Motor neuron (in vitro differentiated cells): ENCODE data around the gene VPS33A. TPM values are rescaled to one million over a fixed set of nuclear protein-coding genes. Genes with fewer than 3 reads are reported as not detected.

Source experiments
- ATAC-seq, 8 experiments: fragments of 200-7000 bp; cut with Tn5 transposase; replicated peaks in 6 of 8; 2 replicates each; pipeline ENCODE4 v1.8.0; 2021; ENCODE audit warnings: mild to moderate bottlenecking in 8 of 8, moderate library complexity in 8 of 8
- H3K27ac ChIP-seq, 2 donors: fragments of 250-450 bp; sonication (Bioruptor Pico); 2 replicates each; pipeline ENCODE4 v1.9.0; 2021; ENCODE audit warnings: antibody characterized with exemption in 2 of 2, mild to moderate bottlenecking in 2 of 2, moderate library complexity in 1 of 2
- H3K4me1 ChIP-seq, 2 donors: fragments of 250-450 bp; sonication (Bioruptor Pico); replicated peaks in 1 of 2; 2 replicates each; pipeline ENCODE4 v1.6.1; 2021; ENCODE audit warnings: antibody characterized with exemption in 2 of 2, mild to moderate bottlenecking in 2 of 2, moderate library complexity in 1 of 2
- H3K4me3 ChIP-seq, 5 donors: fragments of 250-450 bp; sonication (Bioruptor Pico); 2 replicates each; pipeline ENCODE4 v1.9.0; 2021; ENCODE audit warnings: antibody characterized with exemption in 5 of 5, mild to moderate bottlenecking in 5 of 5, moderate library complexity in 4 of 5
- WGBS, 10 experiments: fragments of 450-650 bp; shearing (Covaris generic); methylation state at CpG; one replicate each; pipeline ENCODE4 v1.0.0; 2022; 5-methylcytosine and 5-hydroxymethylcytosine counted together
- in situ Hi-C, 9 experiments: fragments of 400-800 bp; cut with MboI; loops; one replicate each; pipeline ENCODE4 v1.15.0; 2021; ENCODE audit warnings: low sequenced_read_pairs in 9 of 9, low pct_unique_long_range_greater_than_20kb in 2 of 9; ENCODE audit not compliant: unreplicated experiment in 9 of 9
- total RNA-seq, 8 experiments: library from RNA; unstranded; fragments of 300-600 nt; gene quantifications; 2 replicates each; pipeline versions ENCODE4 v1.2.3 to v1.2.4, GENCODE V29; 2022

VPS33A gene
- total RNA-seq, 8 experiments from 2014 or later, result 13.7 to 38.2 (median 24.0) TPM

DNA sequence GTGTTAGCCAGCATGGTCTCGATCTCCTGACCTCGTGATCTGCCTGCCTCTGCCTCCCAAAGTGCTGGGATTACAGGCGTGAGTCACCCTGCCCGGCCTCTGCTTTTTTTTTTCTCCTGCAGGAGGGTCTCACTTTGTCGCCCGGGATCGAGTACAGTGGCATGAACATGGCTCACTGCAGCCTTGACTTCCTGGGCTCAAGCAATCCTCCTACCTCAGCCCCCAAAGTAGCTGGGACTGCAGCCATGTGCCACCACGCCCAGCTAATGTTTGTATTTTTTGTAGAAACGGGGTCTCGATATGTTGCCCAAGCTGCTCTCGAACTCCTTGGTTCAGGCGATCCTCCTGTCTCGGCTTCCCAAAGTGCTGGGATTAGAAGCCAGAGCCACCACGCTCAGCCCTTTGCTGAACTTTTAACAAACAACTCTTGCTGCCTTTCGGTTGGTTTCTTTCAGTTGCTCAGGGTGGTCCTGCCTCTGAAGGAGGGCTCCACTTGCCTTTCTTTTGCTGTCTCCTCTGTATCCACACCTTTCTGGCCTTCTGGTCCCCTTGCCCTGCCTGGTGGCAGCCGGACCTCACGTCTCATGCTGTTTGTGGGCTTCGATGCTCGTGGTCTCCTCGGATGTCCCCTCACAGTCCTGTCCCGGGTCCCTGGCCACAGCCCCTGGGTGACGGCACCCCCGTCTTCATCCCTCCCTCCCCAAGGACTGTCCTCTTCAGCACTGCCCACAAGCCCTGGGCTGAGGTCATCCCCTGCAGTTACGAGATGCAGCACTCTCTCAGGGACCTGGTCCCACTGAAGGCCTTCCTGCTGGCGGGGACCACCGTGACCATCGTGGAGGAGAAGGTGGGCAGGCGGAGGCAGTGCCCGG lies 66.6 kb downstream of the VPS33A start:
- in situ Hi-C loops, result no loop called here
- H3K4me1 ChIP-seq, result no peaks in the 10 kb centered on the region
- ATAC-seq, result no peak
- no peak overlapping the region for H3K27ac ChIP-seq
- WGBS, 10 experiments, result 74 to 100% (median 82%) methylated on average over 2 to 11 of the region's 29 CpGs; no CpG with 5 or more reads in 1 of the 10 experiments
- no peak overlapping the region for H3K4me3 ChIP-seq

DNA sequence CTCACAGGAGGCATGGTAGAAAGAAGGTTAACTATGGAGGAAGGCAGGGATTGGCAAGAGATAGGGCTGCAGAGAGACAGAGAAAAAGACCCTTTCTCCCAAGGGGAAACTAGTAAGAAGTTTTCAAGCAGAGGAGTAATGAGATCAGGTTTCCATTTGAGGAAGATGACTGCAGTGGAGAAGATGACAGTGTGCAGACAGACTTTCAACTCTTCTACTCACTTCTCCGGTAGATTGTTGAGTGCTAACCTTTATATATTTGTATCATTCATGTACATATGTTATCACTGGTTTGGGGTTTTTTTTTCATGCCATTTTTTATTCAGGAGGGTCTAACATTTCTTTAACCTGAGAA lies 68.7 kb downstream of the VPS33A start:
- no peak overlapping the region for H3K27ac ChIP-seq
- ATAC-seq, result no peak
- H3K4me3 ChIP-seq, result no peak overlapping the region
- in situ Hi-C loops, result no loop called here
- H3K4me1 ChIP-seq, result no peaks in the 10 kb centered on the region
- WGBS, 10 experiments, result 43 to 100% (median 89%) methylated on average over 1 of the region's 1 CpG; no CpG with 5 or more reads in 5 of the 10 experiments

DNA sequence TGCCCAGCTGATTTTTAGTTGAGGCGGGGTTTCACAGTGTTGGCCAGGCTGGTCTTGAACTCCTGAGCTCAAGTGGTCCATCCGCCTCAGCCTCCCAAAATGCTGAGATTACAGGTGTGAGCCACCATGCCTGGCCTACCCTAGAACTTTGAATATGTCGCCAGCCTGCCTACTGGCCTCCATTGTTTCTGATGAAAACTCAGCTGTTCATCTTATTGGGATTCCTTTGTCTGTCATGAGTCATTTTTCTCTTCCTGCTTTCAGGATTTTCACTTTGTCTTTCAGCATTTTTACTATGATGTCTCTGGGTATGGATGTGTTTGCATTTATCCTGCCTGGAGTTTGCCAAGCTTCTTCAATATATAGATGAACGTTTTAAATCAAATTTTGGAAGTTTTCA lies 70.9 kb downstream of the VPS33A start:
- no peak for ATAC-seq
- no peaks in the 10 kb centered on the region for H3K4me1 ChIP-seq
- H3K4me3 ChIP-seq, result no peak overlapping the region
- WGBS, 10 experiments, result 46 to 100% (median 85%) methylated on average over 1 to 4 of the region's 4 CpGs; no CpG with 5 or more reads in 1 of the 10 experiments
- in situ Hi-C loops, result no loop called here
- H3K27ac ChIP-seq, result no peak overlapping the region

DNA sequence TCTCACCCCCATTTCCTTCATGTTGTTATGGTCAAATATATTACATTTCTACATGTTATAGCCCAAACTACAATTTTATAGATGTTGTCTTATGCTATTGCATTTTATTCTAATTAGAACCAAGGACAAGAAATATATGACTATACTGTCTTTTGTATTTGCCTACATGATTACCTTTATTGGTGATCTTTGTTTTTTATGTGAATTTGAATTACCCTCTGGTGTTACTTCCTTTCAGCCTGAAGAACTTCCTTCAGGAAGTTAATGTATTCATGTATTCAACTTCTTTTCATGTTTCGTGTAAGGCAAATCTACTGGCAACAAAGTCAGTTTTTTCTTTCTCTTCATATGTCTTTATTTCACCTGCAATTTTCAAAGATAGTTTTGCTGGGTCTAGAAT lies 71.5 kb downstream of the VPS33A start:
- in situ Hi-C loops, result no loop called here
- Histone ChIP-seq H3K27ac (no peak overlapping the region), H3K4me3 (no peak overlapping the region), H3K4me1 (no peaks in the 10 kb centered on the region)
- 53 to 100% (median 72%) methylated on average over 1 of the region's 1 CpG; no CpG with 5 or more reads in 2 of the 10 experiments for WGBS, 10 experiments
- no peak for ATAC-seq

DNA sequence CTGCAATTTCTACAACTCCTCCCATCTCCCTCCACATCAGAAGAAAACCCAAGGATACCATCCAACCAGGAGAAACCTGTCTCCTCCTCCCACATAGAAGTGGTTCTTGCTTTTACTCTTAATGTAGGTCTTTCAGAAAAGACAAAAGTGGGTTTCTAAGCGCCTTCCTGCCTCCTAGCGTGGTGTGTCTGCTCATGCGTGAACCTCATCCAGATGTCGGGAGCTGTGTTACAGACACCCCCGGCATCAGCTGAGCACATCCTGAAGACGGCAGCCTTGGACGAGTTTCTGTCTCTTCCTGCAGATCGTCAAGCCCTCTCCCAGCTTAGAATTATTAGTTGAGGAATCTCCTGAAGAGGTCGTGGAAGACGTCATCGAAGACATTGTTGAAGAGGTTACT lies 73.9 kb downstream of the VPS33A start:
- H3K4me1 ChIP-seq, result no peaks in the 10 kb centered on the region
- no peak overlapping the region for H3K4me3 ChIP-seq
- no peak overlapping the region for H3K27ac ChIP-seq
- no peak for ATAC-seq
- in situ Hi-C loops, result no loop called here
- WGBS, 10 experiments, result 0 to 93% (median 76%) methylated on average over 2 to 10 of the region's 11 CpGs; no CpG with 5 or more reads in 2 of the 10 experiments

DNA sequence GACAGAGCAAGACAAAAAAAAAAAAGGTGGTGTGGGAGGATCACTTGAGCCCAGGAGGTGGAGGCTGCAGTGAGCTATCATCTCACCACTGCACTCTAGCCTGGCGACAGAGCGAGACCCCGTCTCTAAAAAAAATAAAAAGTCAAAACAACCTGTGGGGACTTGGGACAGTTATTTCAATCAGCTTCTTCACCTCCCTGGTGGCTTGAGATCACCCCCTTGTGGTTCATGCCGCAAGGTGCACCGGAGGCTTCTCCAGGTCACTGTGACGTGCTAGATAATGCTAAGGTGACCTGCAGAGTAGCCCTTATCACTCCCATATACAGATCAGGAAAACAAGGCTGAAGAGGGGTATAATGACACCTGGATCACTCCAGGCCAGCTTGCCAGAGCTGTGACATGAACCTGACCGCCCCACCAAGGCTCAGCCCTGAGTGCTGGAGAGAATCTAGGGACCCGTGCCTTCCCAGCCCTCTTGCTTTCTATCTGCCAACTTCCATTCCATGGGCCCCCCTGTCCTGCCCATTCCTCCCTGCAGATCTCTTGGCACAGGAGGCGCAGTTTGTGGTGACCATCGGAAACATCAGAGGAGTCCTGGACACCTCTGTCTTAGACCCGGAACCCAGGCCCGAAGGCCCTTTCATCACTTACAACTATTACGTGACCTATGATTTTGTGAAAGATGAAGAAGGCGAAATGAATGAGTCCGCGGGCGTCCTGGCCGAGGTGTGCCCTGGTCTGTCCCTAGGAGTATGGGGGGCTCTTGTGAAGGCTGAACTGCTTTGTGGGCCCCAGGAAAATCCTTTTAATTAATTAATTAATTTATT lies 75.2 kb downstream of the VPS33A start:
- peak in 7 of 8 experiments; percentile 27 to 98 (median 66) for ATAC-seq
- no peak overlapping the region for H3K4me3 ChIP-seq
- H3K27ac ChIP-seq, result no peak overlapping the region
- in situ Hi-C loops, result no loop called here
- no peaks in the 10 kb centered on the region for H3K4me1 ChIP-seq
- 18 to 100% (median 55%) methylated on average over 1 to 9 of the region's 18 CpGs; no CpG with 5 or more reads in 2 of the 10 experiments for WGBS, 10 experiments

DNA sequence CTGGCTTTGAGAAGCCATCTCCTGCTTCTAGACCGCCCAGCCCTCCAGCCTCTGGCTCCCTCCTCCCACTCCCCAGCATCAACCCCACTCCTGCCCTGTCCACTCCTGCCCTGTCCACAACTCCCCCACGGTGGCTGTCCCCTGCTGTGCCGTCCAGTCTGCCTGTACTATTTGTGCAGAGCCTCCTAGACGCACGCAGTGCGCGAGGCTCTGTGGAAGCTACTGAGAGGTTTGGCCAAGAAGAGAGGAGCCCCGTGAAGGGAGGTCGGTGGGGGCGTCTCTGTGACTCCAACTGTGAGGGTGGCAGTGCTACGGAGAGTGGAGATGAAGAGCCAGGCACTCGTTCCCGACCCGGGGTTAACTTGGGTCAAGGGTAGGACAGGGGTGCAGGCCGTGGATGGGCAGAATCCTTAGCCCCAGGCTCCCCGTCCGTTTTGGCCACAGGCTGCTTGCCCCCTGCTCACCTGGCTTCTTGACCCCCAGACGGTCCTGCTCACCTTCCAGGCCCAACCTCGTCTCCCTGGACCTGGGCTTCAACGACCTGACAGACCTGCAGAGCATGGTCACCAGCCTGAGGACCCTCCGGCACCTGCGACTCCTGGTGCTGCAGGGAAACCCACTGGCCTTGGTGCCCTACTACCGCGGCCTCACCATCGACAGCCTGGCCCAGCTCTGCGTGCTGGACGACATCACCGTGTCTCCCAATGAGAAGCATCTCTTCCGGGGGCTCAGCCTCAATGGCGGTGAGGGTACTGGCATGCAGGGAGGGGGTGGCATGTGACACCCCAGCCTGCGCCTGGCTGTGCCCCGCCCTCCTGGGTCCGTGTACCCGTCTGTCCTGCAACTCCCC lies 76.4 kb downstream of the VPS33A start:
- no peak overlapping the region for H3K4me3 ChIP-seq
- ATAC-seq, result no peak
- in situ Hi-C loops, result no loop called here
- WGBS, 10 experiments, result 0 to 100% (median 84%) methylated on average over 1 to 7 of the region's 34 CpGs; no CpG with 5 or more reads in 4 of the 10 experiments
- H3K27ac ChIP-seq, result no peak overlapping the region
- H3K4me1 ChIP-seq, result no peaks in the 10 kb centered on the region

DNA sequence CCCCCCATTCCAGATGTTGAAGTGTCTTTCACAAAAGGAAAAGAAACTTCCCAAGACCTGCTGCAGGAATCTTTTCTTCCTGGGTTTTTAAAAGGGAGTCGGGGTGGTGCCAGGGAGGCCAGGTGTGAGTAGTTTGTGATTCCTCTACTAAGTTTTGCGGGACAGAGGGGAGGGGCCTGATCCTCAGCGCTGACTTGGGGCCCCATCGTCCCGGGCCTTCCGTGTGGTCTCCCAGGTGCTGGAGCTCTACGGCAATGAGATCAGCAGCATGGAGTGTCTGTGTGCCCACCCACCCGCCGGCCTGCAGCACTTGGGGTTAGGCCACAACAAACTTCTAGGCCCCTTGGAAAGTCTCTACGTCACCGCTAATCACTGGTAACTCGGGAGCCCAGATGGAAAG lies 78.8 kb downstream of the VPS33A start:
- peaks cover 0 to 3% of the 10 kb centered on the region in 2 donors for H3K4me1 ChIP-seq
- in situ Hi-C loops, result no loop called here
- H3K4me3 ChIP-seq, result no peak overlapping the region
- no peak for ATAC-seq
- 33 to 93% (median 72%) methylated on average over 1 to 12 of the region's 12 CpGs; no CpG with 5 or more reads in 4 of the 10 experiments for WGBS, 10 experiments
- H3K27ac ChIP-seq, result no peak overlapping the region

DNA sequence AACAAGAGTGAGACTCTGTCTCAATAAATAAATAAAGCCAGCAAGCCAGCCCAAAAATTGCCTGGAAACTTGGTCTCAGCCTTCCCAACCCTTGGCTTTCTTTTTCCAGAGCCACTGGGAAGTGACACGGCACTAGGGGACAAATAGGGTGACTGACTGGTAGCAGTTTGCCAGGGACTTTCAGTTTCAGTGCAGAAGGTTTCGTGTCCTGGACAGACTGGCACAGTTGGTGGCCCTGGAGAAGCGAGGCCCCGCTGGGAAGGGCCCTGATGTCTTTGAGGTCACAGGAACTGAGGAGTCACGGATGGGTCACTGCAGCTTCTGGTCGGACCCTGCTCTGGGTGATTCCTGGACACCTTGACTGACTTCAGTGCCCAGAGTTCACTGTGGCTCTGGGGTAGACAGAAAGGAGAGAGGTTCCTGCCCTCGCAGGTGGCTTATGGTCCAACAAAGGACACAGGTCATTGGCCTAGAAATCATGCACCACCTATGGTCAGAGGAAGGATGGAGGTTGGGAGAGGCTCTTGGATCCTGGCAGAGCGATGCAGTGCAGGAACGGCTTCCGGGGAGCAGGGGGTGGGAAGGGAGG lies 80.7 kb downstream of the VPS33A start:
- Histone ChIP-seq H3K27ac (no peak overlapping the region), H3K4me3 (no peak overlapping the region), H3K4me1 (peaks cover 0 to 3% of the 10 kb centered on the region in 2 donors)
- 50 to 100% (median 76%) methylated on average over 1 to 3 of the region's 10 CpGs; no CpG with 5 or more reads in 3 of the 10 experiments for WGBS, 10 experiments
- no peak for ATAC-seq
- in situ Hi-C loops, result no loop called here

DNA sequence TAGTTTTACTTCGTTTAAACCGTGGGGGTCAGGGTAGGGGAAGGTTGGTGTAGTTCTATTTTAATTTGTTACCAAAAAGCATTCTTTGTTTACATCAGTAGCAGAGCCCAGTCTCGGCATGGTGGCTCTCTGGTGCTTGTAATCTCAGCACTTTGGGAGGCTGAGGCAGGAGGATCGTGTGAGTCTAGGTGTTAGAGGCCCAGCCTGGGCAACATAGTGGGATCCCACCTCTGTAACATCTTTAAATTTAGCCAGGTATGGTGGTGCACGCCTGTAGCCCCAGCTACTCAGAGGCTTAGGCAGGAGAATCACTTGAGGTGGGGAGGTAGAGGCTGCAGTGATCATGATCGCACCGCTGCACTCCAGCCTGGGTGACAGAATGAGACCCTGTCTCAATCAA lies 81.2 kb downstream of the VPS33A start:
- Histone ChIP-seq H3K4me3 (no peak overlapping the region), H3K27ac (no peak overlapping the region), H3K4me1 (peaks cover 0 to 3% of the 10 kb centered on the region in 2 donors)
- 34 to 100% (median 80%) methylated on average over 1 to 6 of the region's 7 CpGs; no CpG with 5 or more reads in 2 of the 10 experiments for WGBS, 10 experiments
- no peak for ATAC-seq
- in situ Hi-C loops, result no loop called here

DNA sequence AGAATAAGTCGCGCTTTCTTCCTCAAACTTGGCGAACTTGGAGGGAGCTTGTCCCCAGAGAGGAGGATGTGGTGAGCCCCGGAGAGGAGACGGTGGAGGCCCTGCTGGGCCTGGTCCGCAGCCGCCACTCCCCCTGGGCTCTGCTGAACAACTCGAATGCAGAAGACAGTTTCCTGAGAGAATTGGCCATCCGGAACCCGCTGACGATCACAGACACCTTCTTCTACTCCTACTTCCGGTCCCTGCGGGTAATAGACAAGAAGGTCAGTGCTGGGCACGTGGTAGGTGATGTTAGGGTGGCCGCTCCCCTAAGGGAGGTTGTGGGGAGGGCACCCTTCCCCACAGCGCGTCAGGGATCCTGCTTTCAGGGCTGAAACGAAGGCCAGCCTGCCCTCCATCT lies 81.8 kb downstream of the VPS33A start:
- WGBS, 10 experiments, result 79 to 100% (median 90%) methylated on average over 1 to 7 of the region's 18 CpGs; no CpG with 5 or more reads in 1 of the 10 experiments
- ATAC-seq, result no peak
- Histone ChIP-seq H3K27ac (no peak overlapping the region), H3K4me3 (no peak overlapping the region), H3K4me1 (peaks cover 0 to 3% of the 10 kb centered on the region in 2 donors)
- in situ Hi-C loops, result no loop called here

DNA sequence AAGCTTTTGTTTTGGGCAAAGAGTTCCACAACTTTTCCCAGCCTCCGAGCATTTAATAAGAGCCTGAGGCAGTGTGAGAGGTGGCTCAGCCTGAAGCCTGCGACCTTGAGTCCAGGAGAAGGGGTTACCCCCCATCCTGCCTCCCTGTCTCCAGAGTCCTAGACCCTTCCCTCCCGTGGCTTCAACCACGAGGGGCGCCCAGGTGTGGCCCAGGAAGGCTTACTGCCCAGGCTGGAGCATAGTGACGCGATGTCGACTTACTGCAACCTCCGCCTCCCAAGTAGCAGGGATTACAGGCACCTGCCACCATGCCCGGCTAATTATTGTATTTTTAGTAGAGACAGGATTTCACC lies 82.7 kb downstream of the VPS33A start:
- in situ Hi-C loops, result no loop called here
- peak in 2 of 8 experiments; percentile 4 to 13 for ATAC-seq
- H3K4me1 ChIP-seq, result peaks cover 0 to 3% of the 10 kb centered on the region in 2 donors
- peak overlapping the region in 4 of 5 donors; percentile 30 to 43 (median 37) for H3K4me3 ChIP-seq
- H3K27ac ChIP-seq, result no peak overlapping the region
- 40 to 100% (median 68%) methylated on average over 1 to 8 of the region's 10 CpGs; no CpG with 5 or more reads in 4 of the 10 experiments for WGBS, 10 experiments
